HEK293T (cell line): ENCODE results near the gene NOP53.
"Not testable (repeated sequence)": the region's sequence is repeated elsewhere in the genome, so short reads cannot be mapped to it uniquely, and the experiment has no call there.

Source experiments
- CTCF ChIA-PET: fragments of 350-600 bp; formaldehyde crosslinking; extraction: SDS; loops from one replicate; lab custom pipeline; 2021; ENCODE audit warnings: antibody characterized with exemption, inconsistent platforms; lab: Yijun Ruan, JAX
- POLR2A ChIA-PET: fragments of 350-600 bp; formaldehyde crosslinking; extraction: SDS; loops from one replicate; lab custom pipeline; 2020; ENCODE audit warnings: antibody characterized with exemption, inconsistent platforms; lab: Yijun Ruan, JAX
- DNase-seq: peaks from one replicate; pipeline ENCODE4 v3.0.0; 2012; ENCODE audit warnings: mixed read lengths; ENCODE audit errors: extremely low spot score
- ARNT ChIP-seq: fragments of 450-650 bp; IDR thresholded peaks from 2 replicates; pipeline ENCODE4 v1.6.1; 2017; ENCODE audit warnings: mild to moderate bottlenecking
- BHLHE40 ChIP-seq: fragments of 450-650 bp; IDR thresholded peaks from 2 replicates; pipeline ENCODE4 v1.6.1; 2016; ENCODE audit warnings: mild to moderate bottlenecking, moderate library complexity, borderline replicate concordance
- CTBP1 ChIP-seq: fragments of 450-650 bp; IDR thresholded peaks from 2 replicates; pipeline ENCODE4 v1.6.1; 2016; ENCODE audit warnings: borderline replicate concordance
- ELF4 ChIP-seq: fragments of 450-650 bp; IDR thresholded peaks from 2 replicates; pipeline ENCODE4 v1.6.1; 2017; ENCODE audit warnings: antibody characterized with exemption
- FOXA1 ChIP-seq: fragments of 450-650 bp; IDR thresholded peaks from 2 replicates; pipeline ENCODE4 v1.6.1; 2016; ENCODE audit warnings: mild to moderate bottlenecking
- FOXK2 ChIP-seq: fragments of 450-650 bp; IDR thresholded peaks from 2 replicates; pipeline ENCODE4 v1.6.1; 2016; ENCODE audit warnings: mild to moderate bottlenecking
- FOXM1 ChIP-seq: fragments of 450-650 bp; IDR thresholded peaks from 2 replicates; pipeline ENCODE4 v1.6.1; 2017; ENCODE audit warnings: mild to moderate bottlenecking, borderline replicate concordance
- HDGF ChIP-seq: fragments of 450-650 bp; IDR thresholded peaks from 2 replicates; pipeline ENCODE4 v1.6.1; 2017; ENCODE audit warnings: antibody characterized with exemption, borderline replicate concordance
- L3MBTL2 ChIP-seq: fragments of 450-650 bp; conservative IDR thresholded peaks from 2 replicates; pipeline ENCODE4 v1.6.1; 2016; ENCODE audit warnings: mild to moderate bottlenecking
- LEF1 ChIP-seq: fragments of 450-650 bp; IDR thresholded peaks from 2 replicates; pipeline ENCODE4 v1.6.1; 2017; ENCODE audit warnings: mild to moderate bottlenecking, borderline replicate concordance
- NFRKB ChIP-seq: fragments of 450-650 bp; IDR thresholded peaks from 2 replicates; pipeline ENCODE4 v1.6.1; 2016; ENCODE audit warnings: mild to moderate bottlenecking, moderate library complexity
- PKNOX1 ChIP-seq: fragments of 450-650 bp; IDR thresholded peaks from 2 replicates; pipeline ENCODE4 v1.6.1; 2016
- SP1 ChIP-seq: fragments of 450-650 bp; IDR thresholded peaks from 2 replicates; pipeline ENCODE4 v1.6.1; 2017
- SUZ12 ChIP-seq: fragments of 450-650 bp; IDR thresholded peaks from 2 replicates; pipeline ENCODE4 v1.6.1; 2016; ENCODE audit warnings: mild to moderate bottlenecking
- TARDBP ChIP-seq: fragments of 450-650 bp; IDR thresholded peaks from 2 replicates; pipeline ENCODE4 v1.6.1; 2016
- ZNF384 ChIP-seq: fragments of 450-650 bp; IDR thresholded peaks from 2 replicates; pipeline ENCODE4 v1.6.1; 2016

NOP53 gene

DNA sequence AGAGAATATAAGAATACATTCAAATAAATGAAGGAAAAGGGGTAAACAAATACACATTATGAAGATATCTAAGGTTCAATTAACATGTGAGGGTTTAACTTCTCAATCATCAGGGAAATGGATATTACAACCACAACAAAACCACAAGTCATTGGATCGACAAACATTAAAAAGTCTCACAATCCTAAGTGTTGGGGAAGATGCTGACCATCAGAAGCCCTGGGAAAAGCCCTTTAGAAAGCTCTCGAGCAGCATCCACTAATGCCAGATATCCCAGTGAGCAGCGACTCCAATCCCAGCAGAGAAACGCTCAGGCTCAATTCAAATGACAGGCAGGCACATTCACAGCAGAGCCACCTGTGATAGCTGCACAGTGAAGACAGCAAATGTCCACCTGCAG is 55.9 kb downstream of the NOP53 start:
- CTCF ChIA-PET: no interaction called here
- POLR2A ChIA-PET: no interaction called here
- DNase-seq: no peak
- TF ChIP-seq TARDBP: no peak
- TF ChIP-seq LEF1: no peak
- no peak for TF ChIP-seq ARNT
- no peak for TF ChIP-seq FOXM1
- no peak for TF ChIP-seq SUZ12
- no peak for TF ChIP-seq SP1
- no peak for TF ChIP-seq FOXK2
- TF ChIP-seq FOXA1: no peak
- no peak for TF ChIP-seq NFRKB
- no peak for TF ChIP-seq L3MBTL2
- TF ChIP-seq HDGF: no peak
- no peak for TF ChIP-seq CTBP1
- no peak for TF ChIP-seq ZNF384

DNA sequence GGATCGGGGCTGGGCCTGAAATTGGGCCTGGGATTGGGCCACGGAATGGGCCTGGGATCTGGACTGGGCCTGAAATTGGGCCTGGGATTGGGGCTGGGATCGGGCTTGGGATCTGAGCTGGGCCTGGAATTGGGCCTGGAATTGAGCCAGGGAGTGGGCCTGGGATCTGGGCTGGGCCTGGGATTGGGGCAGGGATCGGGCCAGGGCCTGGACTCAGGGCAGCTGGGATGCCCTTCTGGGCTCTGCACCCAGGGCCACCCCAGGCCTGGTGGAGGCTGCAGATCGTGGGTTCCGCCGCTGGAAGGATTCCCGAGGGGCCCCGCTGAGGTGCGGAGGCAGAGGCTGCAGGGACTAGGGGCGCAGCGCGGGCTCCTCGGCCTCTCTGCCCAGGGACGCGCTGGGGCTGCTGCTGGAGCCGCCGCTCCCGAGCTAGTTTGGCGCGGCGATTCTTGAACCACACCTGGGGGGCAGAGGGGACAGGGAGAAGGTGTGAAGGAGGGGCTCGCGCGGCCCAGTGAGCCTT is 57.2 kb downstream of the NOP53 start:
- no peak for TF ChIP-seq BHLHE40
- TF ChIP-seq CTBP1: no peak
- DNase-seq: no peak
- POLR2A ChIA-PET: no interaction called here
- CTCF ChIA-PET: no interaction called here

DNA sequence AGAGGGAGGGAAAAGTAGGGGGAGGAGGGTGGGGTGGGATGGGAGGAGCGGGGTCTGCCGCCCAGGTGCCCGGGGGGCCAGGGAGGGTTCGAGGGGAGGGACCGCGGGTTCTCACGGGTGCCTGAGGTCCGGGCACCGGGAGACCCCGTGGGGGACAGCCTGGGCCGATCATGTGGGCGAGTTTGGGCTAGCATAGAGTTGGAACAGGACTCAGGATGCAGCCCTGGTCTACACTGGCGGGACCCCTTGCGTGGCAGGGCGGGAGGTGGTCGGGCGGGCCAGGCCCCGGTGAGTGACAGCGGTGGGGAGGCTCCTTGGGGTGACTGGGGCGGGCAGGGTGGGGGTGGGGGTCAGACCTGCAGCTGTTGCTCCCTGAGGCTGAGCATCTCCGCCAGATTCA is 57.8 kb downstream of the NOP53 start:
- POLR2A ChIA-PET, CTCF ChIA-PET, DNase-seq: not testable (repeated sequence)

DNA sequence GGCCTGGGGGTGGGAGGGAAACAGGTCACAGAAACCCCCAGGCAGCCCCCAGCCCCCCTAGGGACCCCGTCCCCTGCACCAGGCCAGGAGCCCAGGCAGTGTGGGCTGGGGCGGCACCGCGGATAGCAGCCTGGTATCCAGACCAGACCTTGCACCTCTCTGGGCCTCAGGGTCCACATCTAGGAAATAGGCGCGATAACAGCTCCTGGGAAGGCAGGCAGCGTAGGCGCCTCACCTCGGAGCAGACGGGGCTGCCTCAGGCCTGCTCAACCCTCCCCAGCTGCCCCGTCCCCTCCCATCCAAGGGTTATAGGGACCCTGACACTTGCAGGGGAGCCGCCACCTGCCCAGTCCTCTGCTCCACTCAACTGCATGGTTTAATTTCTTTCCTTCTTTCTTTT is 58.3 kb downstream of the NOP53 start:
- DNase-seq, CTCF ChIA-PET, POLR2A ChIA-PET: not testable (repeated sequence)

- POLR2A ChIA-PET, CTCF ChIA-PET, DNase-seq: not testable (repeated sequence)
Observed at GRCh38 chr19:47804451-47804850, 59.1 kb downstream of the NOP53 start, which contains the start of gene TPRX1. Gene TPRX1 (minus strand): TSS chr19:47804551. CDS start chr19:47804539, 12 bp downstream.

- POLR2A ChIA-PET: no interaction called here
- TF ChIP-seq LEF1: no peak
- no peak for TF ChIP-seq FOXA1
- no peak for TF ChIP-seq SP1
- no peak for TF ChIP-seq PKNOX1
- no peak for TF ChIP-seq FOXK2
- no peak for TF ChIP-seq FOXM1
- TF ChIP-seq NFRKB: no peak
- no peak for TF ChIP-seq SUZ12
- CTCF ChIA-PET: no interaction called here
- DNase-seq: no peak
Observed at GRCh38 chr19:47805313-47805712, 60.0 kb downstream of the NOP53 start.

GRCh38 chr19:47806435-47806834 is 61.1 kb downstream of the NOP53 start:
- ChIA-PET POLR2A (no interaction called here), CTCF (no interaction called here)
- TF ChIP-seq ELF4: no peak
- no peak for TF ChIP-seq FOXK2
- TF ChIP-seq SUZ12: no peak
- no peak for TF ChIP-seq TARDBP
- TF ChIP-seq FOXM1: no peak
- TF ChIP-seq CTBP1: no peak
- TF ChIP-seq NFRKB: no peak
- TF ChIP-seq PKNOX1: no peak
- no peak for TF ChIP-seq ARNT
- TF ChIP-seq FOXA1: no peak
- DNase-seq: no peak
